ENCODE data around the gene CHAT.

Gene CHAT

GRCh38 chr10:49614242-49615198 lies 683 bp downstream of the CHAT start:
- H3K27me3 ChIP-seq (ENCODE audit: control insufficient read depth in 1 of 2, insufficient read depth in 2 of 2, low read length in 2 of 2), result peaks cover 24 to 59% of the 10 kb centered on the region in 2 donors
- H3K9me3 ChIP-seq (ENCODE audit: low read length), result no peaks in the 10 kb centered on the region
- H3K27ac ChIP-seq (ENCODE audit: low read depth, low read length), result no peak overlapping the region
- H3K36me3 ChIP-seq (ENCODE audit: insufficient read depth, low read length), result no peaks in the 10 kb centered on the region
- H3K9ac ChIP-seq (ENCODE audit: low read length), result no peak overlapping the region
- no peaks in the 10 kb centered on the region for H3K4me1 ChIP-seq (ENCODE audit: insufficient read depth, low read length)
- H3K4me3 ChIP-seq (ENCODE audit: low read depth in 1 of 2, low read length in 2 of 2), result no peak overlapping the region

GRCh38 chr10:49615213-49615612 lies 1.4 kb downstream of the CHAT start:
- Histone ChIP-seq H3K36me3 (ENCODE audit: insufficient read depth, low read length) (no peaks in the 10 kb centered on the region), H3K27ac (ENCODE audit: low read depth, low read length) (no peak overlapping the region), H3K9me3 (ENCODE audit: low read length) (no peaks in the 10 kb centered on the region), H3K4me1 (ENCODE audit: insufficient read depth, low read length) (no peaks in the 10 kb centered on the region), H3K9ac (ENCODE audit: low read length) (no peak overlapping the region), H3K4me3 (ENCODE audit: low read depth in 1 of 2, low read length in 2 of 2) (no peak overlapping the region), H3K27me3 (ENCODE audit: control insufficient read depth in 1 of 2, insufficient read depth in 2 of 2, low read length in 2 of 2) (peaks cover 24 to 57% of the 10 kb centered on the region in 2 donors)

GRCh38 chr10:49615721-49616120 lies 1.9 kb downstream of the CHAT start:
- no peak overlapping the region for H3K4me3 ChIP-seq (ENCODE audit: low read depth in 1 of 2, low read length in 2 of 2)
- H3K4me1 ChIP-seq (ENCODE audit: insufficient read depth, low read length), result no peaks in the 10 kb centered on the region
- H3K27ac ChIP-seq (ENCODE audit: low read depth, low read length), result no peak overlapping the region
- H3K9me3 ChIP-seq (ENCODE audit: low read length), result no peaks in the 10 kb centered on the region
- H3K27me3 ChIP-seq (ENCODE audit: control insufficient read depth in 1 of 2, insufficient read depth in 2 of 2, low read length in 2 of 2), result peaks cover 23 to 52% of the 10 kb centered on the region in 2 donors
- no peaks in the 10 kb centered on the region for H3K36me3 ChIP-seq (ENCODE audit: insufficient read depth, low read length)
- H3K9ac ChIP-seq (ENCODE audit: low read length), result no peak overlapping the region

- H3K27me3 ChIP-seq (ENCODE audit: control insufficient read depth in 1 of 2, insufficient read depth in 2 of 2, low read length in 2 of 2), result peaks cover 19 to 44% of the 10 kb centered on the region in 2 donors
- H3K9ac ChIP-seq (ENCODE audit: low read length), result no peak overlapping the region
- H3K9me3 ChIP-seq (ENCODE audit: low read length), result no peaks in the 10 kb centered on the region
- H3K36me3 ChIP-seq (ENCODE audit: insufficient read depth, low read length), result no peaks in the 10 kb centered on the region
- H3K27ac ChIP-seq (ENCODE audit: low read depth, low read length), result no peak overlapping the region
- no peak overlapping the region for H3K4me3 ChIP-seq (ENCODE audit: low read depth in 1 of 2, low read length in 2 of 2)
- no peaks in the 10 kb centered on the region for H3K4me1 ChIP-seq (ENCODE audit: insufficient read depth, low read length)
Observed at GRCh38 chr10:49616421-49617101, 2.7 kb downstream of the CHAT start.

GRCh38 chr10:49617121-49618020 lies 3.5 kb downstream of the CHAT start:
- no peak overlapping the region for H3K4me3 ChIP-seq (ENCODE audit: low read depth in 1 of 2, low read length in 2 of 2)
- H3K27ac ChIP-seq (ENCODE audit: low read depth, low read length), result no peak overlapping the region
- H3K9me3 ChIP-seq (ENCODE audit: low read length), result no peaks in the 10 kb centered on the region
- H3K4me1 ChIP-seq (ENCODE audit: insufficient read depth, low read length), result no peaks in the 10 kb centered on the region
- H3K9ac ChIP-seq (ENCODE audit: low read length), result no peak overlapping the region
- H3K36me3 ChIP-seq (ENCODE audit: insufficient read depth, low read length), result no peaks in the 10 kb centered on the region
- H3K27me3 ChIP-seq (ENCODE audit: control insufficient read depth in 1 of 2, insufficient read depth in 2 of 2, low read length in 2 of 2), result peaks cover 15 to 36% of the 10 kb centered on the region in 2 donors

GRCh38 chr10:49618821-49619220 lies 5.0 kb downstream of the CHAT start:
- Histone ChIP-seq H3K36me3 (ENCODE audit: insufficient read depth, low read length) (no peaks in the 10 kb centered on the region), H3K4me3 (ENCODE audit: low read depth in 1 of 2, low read length in 2 of 2) (no peak overlapping the region), H3K4me1 (ENCODE audit: insufficient read depth, low read length) (no peaks in the 10 kb centered on the region), H3K27me3 (ENCODE audit: control insufficient read depth in 1 of 2, insufficient read depth in 2 of 2, low read length in 2 of 2) (peaks cover 1 to 21% of the 10 kb centered on the region in 2 donors), H3K9me3 (ENCODE audit: low read length) (no peaks in the 10 kb centered on the region), H3K9ac (ENCODE audit: low read length) (no peak overlapping the region), H3K27ac (ENCODE audit: low read depth, low read length) (no peak overlapping the region)

GRCh38 chr10:49619613-49620012 lies 5.8 kb downstream of the CHAT start:
- Histone ChIP-seq H3K4me1 (ENCODE audit: insufficient read depth, low read length) (no peaks in the 10 kb centered on the region), H3K36me3 (ENCODE audit: insufficient read depth, low read length) (no peaks in the 10 kb centered on the region), H3K9me3 (ENCODE audit: low read length) (no peaks in the 10 kb centered on the region), H3K27me3 (ENCODE audit: control insufficient read depth in 1 of 2, insufficient read depth in 2 of 2, low read length in 2 of 2) (peaks cover 0 to 13% of the 10 kb centered on the region in 2 donors), H3K27ac (ENCODE audit: low read depth, low read length) (no peak overlapping the region), H3K9ac (ENCODE audit: low read length) (no peak overlapping the region), H3K4me3 (ENCODE audit: low read depth in 1 of 2, low read length in 2 of 2) (no peak overlapping the region)

- Histone ChIP-seq H3K27ac (ENCODE audit: low read depth, low read length) (no peak overlapping the region), H3K9me3 (ENCODE audit: low read length) (no peaks in the 10 kb centered on the region), H3K9ac (ENCODE audit: low read length) (no peak overlapping the region), H3K4me1 (ENCODE audit: insufficient read depth, low read length) (no peaks in the 10 kb centered on the region), H3K36me3 (ENCODE audit: insufficient read depth, low read length) (no peaks in the 10 kb centered on the region), H3K27me3 (ENCODE audit: control insufficient read depth in 1 of 2, insufficient read depth in 2 of 2, low read length in 2 of 2) (peaks cover 0 to 6% of the 10 kb centered on the region in 2 donors), H3K4me3 (ENCODE audit: low read depth in 1 of 2, low read length in 2 of 2) (no peak overlapping the region)
Observed at GRCh38 chr10:49620286-49620810, 6.5 kb downstream of the CHAT start.

GRCh38 chr10:49620841-49621378 lies 7.1 kb downstream of the CHAT start:
- Histone ChIP-seq H3K9me3 (ENCODE audit: low read length) (no peaks in the 10 kb centered on the region), H3K36me3 (ENCODE audit: insufficient read depth, low read length) (no peaks in the 10 kb centered on the region), H3K4me1 (ENCODE audit: insufficient read depth, low read length) (no peaks in the 10 kb centered on the region), H3K27ac (ENCODE audit: low read depth, low read length) (no peak overlapping the region), H3K4me3 (ENCODE audit: low read depth in 1 of 2, low read length in 2 of 2) (no peak overlapping the region), H3K27me3 (ENCODE audit: control insufficient read depth in 1 of 2, insufficient read depth in 2 of 2, low read length in 2 of 2) (peaks cover 0 to under 1% of the 10 kb centered on the region in 2 donors), H3K9ac (ENCODE audit: low read length) (no peak overlapping the region)

- no peaks in the 10 kb centered on the region for H3K9me3 ChIP-seq (ENCODE audit: low read length)
- H3K4me1 ChIP-seq (ENCODE audit: insufficient read depth, low read length), result no peaks in the 10 kb centered on the region
- H3K9ac ChIP-seq (ENCODE audit: low read length), result no peak overlapping the region
- no peak overlapping the region for H3K4me3 ChIP-seq (ENCODE audit: low read depth in 1 of 2, low read length in 2 of 2)
- no peaks in the 10 kb centered on the region for H3K36me3 ChIP-seq (ENCODE audit: insufficient read depth, low read length)
- H3K27me3 ChIP-seq (ENCODE audit: control insufficient read depth in 1 of 2, insufficient read depth in 2 of 2, low read length in 2 of 2), result no peaks in the 10 kb centered on the region
- H3K27ac ChIP-seq (ENCODE audit: low read depth, low read length), result no peak overlapping the region
Observed at GRCh38 chr10:49621561-49621960, 7.7 kb downstream of the CHAT start.
